Neuronal stem cell (in vitro differentiated cells): Measurements from ENCODE around the gene LYRM7.

ENCODE experiments used
- DNase-seq: peaks from one replicate; pipeline ENCODE4 v3.0.0-alpha.2; 2013; ENCODE audit warnings: low spot score
- H2AFZ ChIP-seq: one replicate; pipeline ENCODE4 v1.6.1; 2013; ENCODE audit warnings: mild to moderate bottlenecking, low read length, inconsistent platforms
- H2AK5ac ChIP-seq: 2 replicates; pipeline ENCODE4 v1.6.1; 2013; ENCODE audit warnings: low read depth, mild to moderate bottlenecking, inconsistent platforms, low read length, moderate library complexity, mixed read lengths
- H2BK120ac ChIP-seq: 2 replicates; pipeline ENCODE4 v1.6.1; 2013; ENCODE audit warnings: low read depth, mild to moderate bottlenecking, inconsistent platforms, low read length, moderate library complexity, mixed read lengths
- H2BK12ac ChIP-seq: one replicate; pipeline ENCODE4 v1.6.1; 2013; ENCODE audit warnings: low read length, inconsistent platforms
- H2BK15ac ChIP-seq: 2 replicates; pipeline ENCODE4 v1.6.1; 2013; ENCODE audit warnings: mild to moderate bottlenecking, low read length, inconsistent platforms, mixed read lengths
- H2BK5ac ChIP-seq: one replicate; pipeline ENCODE4 v1.6.1; 2013; ENCODE audit warnings: inconsistent platforms, mild to moderate bottlenecking, low read length, moderate library complexity
- H3K14ac ChIP-seq: one replicate; pipeline ENCODE4 v1.6.1; 2013; ENCODE audit warnings: low read length, inconsistent platforms
- H3K18ac ChIP-seq: 2 replicates; pipeline ENCODE4 v1.6.1; 2013; ENCODE audit warnings: low read length, inconsistent platforms
- H3K23ac ChIP-seq: 2 replicates; pipeline ENCODE4 v1.6.1; 2013; ENCODE audit warnings: low read depth, mild to moderate bottlenecking, mixed read lengths, low read length, inconsistent platforms; ENCODE audit not compliant: poor library complexity
- H3K27ac ChIP-seq: replicated peaks from 3 replicates; pipeline ENCODE4 v1.5.1; 2013; ENCODE audit warnings: low read length, inconsistent platforms
- H3K27me3 ChIP-seq, 3 experiments: 2 replicates each; pipeline ENCODE4 v1.6.1; 2013; ENCODE audit warnings: low read length in 3 of 3, mild to moderate bottlenecking in 2 of 3, inconsistent platforms in 1 of 3, low read depth in 1 of 3, mixed read lengths in 1 of 3, moderate library complexity in 1 of 3; ENCODE audit not compliant: control insufficient read depth in 3 of 3, insufficient read depth in 3 of 3
- H3K36me3 ChIP-seq, 2 donors: replicated peaks in 1 of 2; 2 replicates each; pipeline ENCODE4 v1.6.1; 2013; ENCODE audit warnings: low read length in 2 of 2; ENCODE audit not compliant: control insufficient read depth in 2 of 2, insufficient read depth in 2 of 2
- H3K4ac ChIP-seq: 2 replicates; pipeline ENCODE4 v1.6.1; 2013; ENCODE audit warnings: inconsistent platforms, mild to moderate bottlenecking, low read length, moderate library complexity
- H3K4me1 ChIP-seq, 2 donors: 1 replicate in 1 of 2; 2 replicates in 1 of 2; pipeline ENCODE4 v1.6.1; 2013; ENCODE audit warnings: low read length in 2 of 2, low read depth in 1 of 2; ENCODE audit not compliant: control insufficient read depth in 2 of 2, insufficient read depth in 1 of 2
- H3K4me2 ChIP-seq: one replicate; pipeline ENCODE4 v1.6.1; 2013; ENCODE audit warnings: mild to moderate bottlenecking, low read length, inconsistent platforms; ENCODE audit not compliant: insufficient read depth, poor library complexity, severe bottlenecking
- H3K4me3 ChIP-seq, 2 donors: 2 replicates each; pipeline ENCODE4 v1.5.1; 2013; ENCODE audit warnings: low read length in 2 of 2, mild to moderate bottlenecking in 2 of 2, inconsistent platforms in 1 of 2, moderate library complexity in 1 of 2
- H3K79me1 ChIP-seq: one replicate; pipeline ENCODE4 v1.6.1; 2013; ENCODE audit warnings: low read depth, mild to moderate bottlenecking, inconsistent platforms, low read length, moderate library complexity
- H3K9ac ChIP-seq: one replicate; pipeline ENCODE4 v1.6.1; 2013; ENCODE audit warnings: mild to moderate bottlenecking, low read depth, low read length, inconsistent platforms; ENCODE audit not compliant: poor library complexity
- H3K9me3 ChIP-seq, 2 donors: replicated peaks in 1 of 2; 2 replicates each; pipeline versions ENCODE3 to v1.6.1; 2013; ENCODE audit warnings: low read length in 2 of 2, mild to moderate bottlenecking in 2 of 2, inconsistent platforms in 1 of 2, low read depth in 1 of 2, mixed read lengths in 1 of 2, moderate library complexity in 1 of 2; ENCODE audit not compliant: control insufficient read depth in 2 of 2, insufficient read depth in 1 of 2
- H4K8ac ChIP-seq: one replicate; pipeline ENCODE4 v1.6.1; 2013; ENCODE audit warnings: low read depth, mild to moderate bottlenecking, inconsistent platforms, low read length, moderate library complexity
- H4K91ac ChIP-seq: one replicate; pipeline ENCODE4 v1.6.1; 2013; ENCODE audit warnings: low read length, low read depth, mild to moderate bottlenecking, inconsistent platforms; ENCODE audit not compliant: poor library complexity
- WGBS, 2 donors: extraction: QIAGEN DNeasy Blood & Tissue Kit; methylation state at CpG; one replicate each; pipeline ENCODE4 v1.1.7; 2013; ENCODE audit warnings: missing lambda C conversion rate in 2 of 2, mixed read lengths in 1 of 2; ENCODE audit not compliant: insufficient read length in 2 of 2, insufficient replicate concordance in 1 of 2; ENCODE audit errors: extremely low coverage in 2 of 2; 5-methylcytosine and 5-hydroxymethylcytosine counted together

The LYRM7 gene

DNA sequence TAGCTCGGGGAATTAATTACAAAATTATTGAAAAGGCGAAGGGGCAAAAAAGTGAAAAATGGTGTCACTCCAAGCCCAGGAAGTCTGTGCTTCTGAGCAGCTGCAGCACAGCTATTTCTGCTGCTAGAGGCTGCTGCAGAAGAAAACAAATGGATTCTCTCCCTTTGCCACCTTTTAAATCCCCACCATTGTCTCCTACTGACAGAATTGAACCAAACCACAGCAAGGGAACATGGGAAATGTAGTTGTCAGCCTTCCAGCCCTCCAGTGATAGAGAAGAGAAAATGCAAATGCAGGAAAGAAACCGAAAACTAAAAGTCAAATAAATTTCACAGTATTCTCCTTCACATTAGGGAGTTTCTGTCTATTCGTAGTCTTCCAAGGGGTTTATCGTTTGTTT, 59.7 kb downstream of the LYRM7 start:
- H3K9ac ChIP-seq: no peak overlapping the region
- H3K23ac ChIP-seq: no peak overlapping the region
- no peak overlapping the region for H3K4me2 ChIP-seq
- H3K18ac ChIP-seq: no peak overlapping the region
- H3K9me3 ChIP-seq: no peaks in the 10 kb centered on the region
- no CpG with 5 or more reads among the region's 5 CpGs for WGBS, 2 donors
- H3K27ac ChIP-seq: no peak overlapping the region
- DNase-seq: no peak
- no peaks in the 10 kb centered on the region for H3K4me1 ChIP-seq
- no peak overlapping the region for H2BK12ac ChIP-seq
- H2BK120ac ChIP-seq: no peak overlapping the region
- H2AK5ac ChIP-seq: no peak overlapping the region
- peak overlapping the region; percentile 65 for H2AFZ ChIP-seq
- H3K79me1 ChIP-seq: no peaks in the 10 kb centered on the region
- H3K4ac ChIP-seq: no peak overlapping the region
- no peak overlapping the region for H3K14ac ChIP-seq
- no peaks in the 10 kb centered on the region for H3K27me3 ChIP-seq
- H2BK15ac ChIP-seq: no peak overlapping the region
- H4K8ac ChIP-seq: no peak overlapping the region
- no peaks in the 10 kb centered on the region for H3K36me3 ChIP-seq
- H2BK5ac ChIP-seq: no peak overlapping the region
- no peak overlapping the region for H3K4me3 ChIP-seq
- H4K91ac ChIP-seq: no peak overlapping the region

DNA sequence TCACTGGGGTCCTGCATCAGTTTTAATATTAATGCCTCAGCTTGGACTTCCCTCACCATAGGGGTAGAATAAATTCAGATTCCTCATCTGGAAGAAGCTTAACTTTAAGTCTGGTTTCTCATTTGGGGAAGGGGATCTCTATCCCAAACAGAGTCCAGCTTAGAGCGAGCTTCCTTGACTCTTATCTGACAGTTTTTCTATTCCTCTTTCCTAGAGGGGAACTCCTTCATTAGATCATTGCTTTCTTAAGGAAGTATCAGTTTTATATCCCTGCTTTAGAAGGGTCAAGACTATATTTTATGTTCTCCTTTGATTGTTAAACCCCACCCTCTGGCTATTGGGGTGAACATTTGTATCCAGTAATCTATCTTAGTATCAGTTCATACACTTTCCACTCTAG, 68.9 kb downstream of the LYRM7 start:
- H3K14ac ChIP-seq: no peak overlapping the region
- no CpG with 5 or more reads among the region's 1 CpG for WGBS, 2 donors

DNA sequence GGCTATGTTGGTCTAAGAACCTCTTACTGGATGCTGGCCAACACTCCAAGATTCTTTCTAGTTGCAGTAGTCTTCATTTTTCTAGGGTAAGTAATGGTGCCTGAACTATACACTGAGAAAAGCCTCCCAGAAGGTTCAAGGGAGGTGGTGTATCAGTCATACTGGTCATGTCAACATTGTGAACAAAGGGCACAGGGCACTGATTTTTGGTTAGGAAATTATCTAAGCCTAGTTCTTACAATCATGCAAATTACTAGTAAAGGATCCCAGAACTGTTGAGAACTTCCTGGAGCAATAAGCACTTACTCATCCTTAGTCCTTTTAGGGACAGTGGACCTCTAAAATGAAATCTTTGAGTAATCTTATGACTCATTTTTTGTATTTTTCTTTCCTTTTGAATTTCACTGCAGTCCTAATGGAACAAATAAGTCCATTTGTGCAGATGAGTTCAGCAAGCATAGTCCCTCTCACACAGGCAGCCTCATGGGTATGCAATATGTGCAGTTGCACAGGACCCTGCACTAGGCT, 72.0 kb downstream of the LYRM7 start:
- no peak for DNase-seq
- H2AFZ ChIP-seq: no peak overlapping the region
- no peak overlapping the region for H2BK5ac ChIP-seq
- H3K9me3 ChIP-seq: no peaks in the 10 kb centered on the region
- no peak overlapping the region for H2BK12ac ChIP-seq
- H4K91ac ChIP-seq: no peak overlapping the region
- H3K36me3 ChIP-seq: no peaks in the 10 kb centered on the region
- H4K8ac ChIP-seq: no peak overlapping the region
- H3K4me1 ChIP-seq: no peaks in the 10 kb centered on the region
- no peak overlapping the region for H2AK5ac ChIP-seq
- H3K27ac ChIP-seq: no peak overlapping the region
- no peak overlapping the region for H3K9ac ChIP-seq
- H3K4ac ChIP-seq: no peak overlapping the region
- H3K14ac ChIP-seq: no peak overlapping the region
- no peak overlapping the region for H3K23ac ChIP-seq
- no peak overlapping the region for H3K18ac ChIP-seq
- H3K27me3 ChIP-seq: no peaks in the 10 kb centered on the region
- no peak overlapping the region for H3K4me2 ChIP-seq
- H2BK15ac ChIP-seq: no peak overlapping the region
- no peaks in the 10 kb centered on the region for H3K79me1 ChIP-seq
- H3K4me3 ChIP-seq: no peak overlapping the region
- no peak overlapping the region for H2BK120ac ChIP-seq

More for the DNA sequence above, 68.9 kb downstream of the LYRM7 start:
- no peaks in the 10 kb centered on the region for H3K79me1 ChIP-seq
- H3K36me3 ChIP-seq: no peaks in the 10 kb centered on the region
- H3K4me3 ChIP-seq: no peak overlapping the region
- H3K23ac ChIP-seq: no peak overlapping the region
- H3K18ac ChIP-seq: no peak overlapping the region
- H3K27me3 ChIP-seq: no peaks in the 10 kb centered on the region
- H3K4me2 ChIP-seq: no peak overlapping the region
- H2AK5ac ChIP-seq: no peak overlapping the region
- no peak overlapping the region for H4K91ac ChIP-seq
- H3K27ac ChIP-seq: no peak overlapping the region
- no peak for DNase-seq
- no peak overlapping the region for H2BK120ac ChIP-seq
- no peak overlapping the region for H2BK12ac ChIP-seq
- no peak overlapping the region for H4K8ac ChIP-seq
- no peak overlapping the region for H2AFZ ChIP-seq
- H2BK15ac ChIP-seq: no peak overlapping the region
- no peak overlapping the region for H3K4ac ChIP-seq
- no peaks in the 10 kb centered on the region for H3K4me1 ChIP-seq
- H3K9ac ChIP-seq: no peak overlapping the region
- no peaks in the 10 kb centered on the region for H3K9me3 ChIP-seq
- no peak overlapping the region for H2BK5ac ChIP-seq

DNA sequence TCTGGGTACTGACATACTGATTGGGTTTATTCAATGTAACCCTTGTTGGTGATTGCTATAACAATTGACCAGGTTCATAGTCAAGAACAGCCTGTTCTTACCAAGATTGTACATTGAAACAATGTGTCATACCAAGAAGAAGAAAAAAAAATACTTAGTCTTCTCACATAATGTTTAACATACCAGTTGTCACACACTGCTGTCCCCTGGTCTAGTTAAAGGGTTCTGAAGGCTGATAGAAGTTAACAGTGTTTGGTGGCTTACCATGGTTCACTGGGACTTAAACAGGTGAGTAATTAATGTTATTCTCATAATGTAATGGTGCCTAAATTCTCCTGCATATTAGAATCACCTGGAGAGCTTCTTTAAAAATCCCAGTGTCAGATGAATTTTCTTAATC, 74.6 kb downstream of the LYRM7 start:
- Histone ChIP-seq H3K79me1 (no peaks in the 10 kb centered on the region), H2BK5ac (no peak overlapping the region), H3K23ac (no peak overlapping the region), H3K4me2 (no peak overlapping the region), H3K36me3 (no peaks in the 10 kb centered on the region), H3K4me1 (no peaks in the 10 kb centered on the region), H3K4me3 (no peak overlapping the region), H2AK5ac (no peak overlapping the region), H4K8ac (no peak overlapping the region), H3K27ac (no peak overlapping the region), H3K14ac (no peak overlapping the region), H2BK120ac (no peak overlapping the region), H2BK15ac (no peak overlapping the region), H3K4ac (no peak overlapping the region), H2AFZ (no peak overlapping the region), H3K27me3 (no peaks in the 10 kb centered on the region), H3K9ac (no peak overlapping the region), H4K91ac (no peak overlapping the region), H3K9me3 (no peaks in the 10 kb centered on the region), H3K18ac (no peak overlapping the region), H2BK12ac (no peak overlapping the region)
- no peak for DNase-seq
